ENCODE data around the gene TMEM125.

Gene TMEM125

DNA sequence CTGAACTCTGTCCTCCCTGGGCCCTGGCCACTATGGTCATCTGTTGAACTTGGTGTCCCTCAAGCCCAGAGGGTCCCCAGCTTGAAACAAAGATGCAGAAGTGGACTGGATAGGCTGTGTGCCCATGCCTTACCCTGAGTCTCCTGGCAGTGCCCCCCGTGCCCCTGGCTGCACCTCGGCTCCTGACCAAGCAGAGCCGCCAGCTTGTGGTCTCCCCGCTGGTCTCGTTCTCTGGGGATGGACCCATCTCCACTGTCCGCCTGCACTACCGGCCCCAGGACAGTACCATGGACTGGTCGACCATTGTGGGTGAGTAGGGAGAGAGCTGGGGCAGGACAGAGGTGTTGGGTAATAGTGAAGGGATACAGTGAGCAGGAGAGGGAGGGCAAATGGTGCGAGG is 41.7 kb downstream of the TMEM125 start:
- DNase-seq (ENCODE audit: low read depth, low spot score), result no peak

DNA sequence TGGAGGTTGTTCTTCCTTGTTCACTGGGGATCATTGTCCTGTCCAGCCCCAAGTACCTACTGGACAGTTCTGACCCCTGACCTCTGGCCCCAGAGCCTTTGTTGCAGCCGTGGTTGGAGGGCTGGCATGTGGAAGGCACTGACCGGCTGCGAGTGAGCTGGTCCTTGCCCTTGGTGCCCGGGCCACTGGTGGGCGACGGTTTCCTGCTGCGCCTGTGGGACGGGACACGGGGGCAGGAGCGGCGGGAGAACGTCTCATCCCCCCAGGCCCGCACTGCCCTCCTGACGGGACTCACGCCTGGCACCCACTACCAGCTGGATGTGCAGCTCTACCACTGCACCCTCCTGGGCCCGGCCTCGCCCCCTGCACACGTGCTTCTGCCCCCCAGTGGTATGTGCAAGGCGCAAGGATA is 42.4 kb downstream of the TMEM125 start:
- DNase-seq (ENCODE audit: low read depth, low spot score), result no peak

DNA sequence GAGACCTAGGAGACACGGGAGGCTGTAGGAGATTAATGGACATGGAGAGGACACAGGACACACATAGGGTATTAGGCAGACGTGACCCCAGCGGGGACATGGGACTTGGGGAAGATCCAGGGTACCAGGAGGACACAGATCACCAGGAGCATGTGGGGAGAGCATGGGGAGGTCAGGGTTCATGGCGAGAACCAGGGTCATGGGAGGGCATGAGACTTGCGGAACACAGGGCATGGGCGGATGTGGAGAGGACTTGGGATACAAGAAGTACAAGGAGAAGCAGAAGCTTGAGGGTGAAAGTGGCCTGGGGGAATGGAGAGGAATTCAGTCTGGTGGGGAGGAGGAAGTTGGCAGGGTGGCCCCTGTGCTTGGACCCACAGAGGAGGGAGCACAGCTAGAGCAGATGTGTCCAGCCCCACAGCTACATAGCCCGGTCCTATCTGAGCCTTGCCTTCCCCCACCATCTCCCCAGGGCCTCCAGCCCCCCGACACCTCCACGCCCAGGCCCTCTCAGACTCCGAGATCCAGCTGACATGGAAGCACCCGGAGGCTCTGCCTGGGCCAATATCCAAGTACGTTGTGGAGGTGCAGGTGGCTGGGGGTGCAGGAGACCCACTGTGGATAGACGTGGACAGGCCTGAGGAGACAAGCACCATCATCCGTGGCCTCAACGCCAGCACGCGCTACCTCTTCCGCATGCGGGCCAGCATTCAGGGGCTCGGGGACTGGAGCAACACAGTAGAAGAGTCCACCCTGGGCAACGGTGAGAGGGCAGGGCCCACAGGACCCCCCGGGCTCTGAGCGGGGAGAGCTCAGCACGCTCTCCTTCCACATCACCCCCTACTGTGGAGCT is 43.1 kb downstream of the TMEM125 start:
- no peak for DNase-seq (ENCODE audit: low read depth, low spot score)

DNA sequence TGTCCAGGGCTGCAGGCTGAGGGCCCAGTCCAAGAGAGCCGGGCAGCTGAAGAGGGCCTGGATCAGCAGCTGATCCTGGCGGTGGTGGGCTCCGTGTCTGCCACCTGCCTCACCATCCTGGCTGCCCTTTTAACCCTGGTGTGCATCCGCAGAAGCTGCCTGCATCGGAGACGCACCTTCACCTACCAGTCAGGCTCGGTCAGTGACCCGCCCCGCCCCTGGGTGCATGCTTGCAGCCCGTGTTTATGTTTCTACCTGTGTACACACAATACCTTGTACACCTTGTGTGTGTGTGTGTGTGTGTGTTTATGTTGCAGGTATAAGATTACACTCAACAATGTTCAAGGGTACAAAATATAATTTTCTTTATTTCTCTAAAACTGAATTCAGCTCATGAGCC is 44.0 kb downstream of the TMEM125 start:
- DNase-seq (ENCODE audit: low read depth, low spot score), result no peak

GRCh38 chr1:43314233-43314632 is 44.5 kb downstream of the TMEM125 start:
- no peak for DNase-seq (ENCODE audit: low read depth, low spot score)

DNA sequence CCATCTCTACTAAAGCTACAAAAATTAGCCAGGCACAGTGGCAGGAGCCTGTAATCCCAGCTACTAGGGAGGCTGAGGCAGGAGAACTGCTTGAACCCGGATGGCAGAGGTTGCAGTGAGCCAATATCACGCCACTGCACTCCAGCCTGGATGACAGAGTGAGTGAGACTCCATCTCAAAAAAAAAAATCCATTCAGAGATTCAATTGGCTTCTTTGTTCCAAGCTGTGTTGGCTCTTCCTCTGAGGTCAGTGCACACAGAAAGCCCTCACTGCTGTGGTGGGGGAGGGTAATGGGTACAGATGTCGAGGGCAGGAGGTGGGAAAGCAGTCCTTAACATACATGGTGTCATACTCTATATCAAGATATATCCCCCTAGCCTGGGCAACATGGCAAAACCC is 45.7 kb downstream of the TMEM125 start:
- DNase-seq (ENCODE audit: low read depth, low spot score), result no peak

DNA sequence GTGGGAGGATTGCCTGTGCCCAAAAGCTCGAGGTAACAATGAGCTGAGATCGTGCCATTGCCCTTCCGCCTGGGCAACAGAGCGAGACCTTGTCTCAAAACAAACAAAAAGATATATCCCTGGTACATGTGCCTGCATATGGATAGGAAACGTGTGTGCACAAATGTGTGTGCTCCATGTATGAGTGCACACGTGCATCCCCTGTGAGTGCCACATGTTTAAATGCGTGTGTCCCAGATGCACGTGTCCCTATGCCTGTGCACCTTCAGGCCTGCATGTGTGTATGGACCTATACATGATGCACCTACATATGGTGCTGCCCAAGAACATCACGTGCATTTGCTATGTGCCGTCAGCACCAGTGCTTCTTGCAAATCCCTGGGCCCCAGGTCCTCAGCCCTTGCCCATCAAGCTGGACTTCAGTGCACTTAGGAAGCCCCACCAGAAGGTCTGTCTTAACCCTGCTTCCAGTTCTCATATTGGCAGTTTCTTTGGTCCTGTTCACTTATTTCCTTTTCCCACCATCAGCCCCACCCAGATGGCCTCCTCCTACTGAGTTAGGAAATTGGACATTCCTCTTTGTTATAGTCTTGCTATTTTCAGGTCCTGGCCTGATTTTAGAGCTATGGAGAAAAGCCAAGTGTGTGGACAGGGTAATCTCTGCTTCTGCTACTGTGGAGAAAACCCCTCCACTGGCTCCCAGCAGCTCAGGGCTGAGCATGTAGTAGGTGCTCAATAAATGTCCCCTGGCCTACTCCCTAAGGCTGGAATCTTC is 46.4 kb downstream of the TMEM125 start:
- DNase-seq (ENCODE audit: low read depth, low spot score), result no peak

GRCh38 chr1:43316738-43317520 is 47.1 kb downstream of the TMEM125 start:
- no peak for DNase-seq (ENCODE audit: low read depth, low spot score)

DNA sequence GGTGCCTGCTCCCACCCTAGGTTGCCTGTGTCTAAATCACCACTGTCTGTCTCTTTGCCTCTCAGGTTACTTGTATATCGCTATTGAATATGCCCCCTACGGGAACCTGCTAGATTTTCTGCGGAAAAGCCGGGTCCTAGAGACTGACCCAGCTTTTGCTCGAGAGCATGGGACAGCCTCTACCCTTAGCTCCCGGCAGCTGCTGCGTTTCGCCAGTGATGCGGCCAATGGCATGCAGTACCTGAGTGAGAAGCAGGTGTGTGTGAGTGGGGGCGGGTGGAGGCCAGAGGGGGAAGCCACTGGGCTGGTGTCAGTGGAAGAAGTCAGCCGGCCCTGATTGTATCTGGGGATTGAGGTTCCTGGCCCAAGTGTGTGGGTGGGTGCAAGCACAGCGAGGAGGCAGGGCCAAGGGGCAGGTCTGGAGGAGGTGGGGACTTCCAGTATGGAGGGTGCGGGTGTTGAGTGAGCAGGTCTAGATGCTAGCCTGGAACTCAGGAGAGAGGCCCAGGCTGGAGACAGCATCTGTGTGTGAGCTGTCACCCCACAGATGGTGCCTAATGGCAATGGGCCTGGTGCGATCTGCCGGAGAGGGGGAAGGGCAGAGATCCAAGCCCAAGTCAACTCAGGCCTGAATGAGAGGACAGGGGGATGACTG is 48.2 kb downstream of the TMEM125 start:
- DNase-seq (ENCODE audit: low read depth, low spot score), result no peak

GRCh38 chr1:43318831-43319230 is 49.0 kb downstream of the TMEM125 start:
- no peak for DNase-seq (ENCODE audit: low read depth, low spot score)

- DNase-seq (ENCODE audit: low read depth, low spot score), result no peak
Observed at GRCh38 chr1:43319288-43319687, 49.5 kb downstream of the TMEM125 start.

- DNase-seq (ENCODE audit: low read depth, low spot score), result no peak
Observed at GRCh38 chr1:43319766-43320165, 50.0 kb downstream of the TMEM125 start.

GRCh38 chr1:43321331-43321891 is 51.6 kb downstream of the TMEM125 start:
- no peak for DNase-seq (ENCODE audit: low read depth, low spot score)

- no peak for DNase-seq (ENCODE audit: low read depth, low spot score)
Observed at GRCh38 chr1:43322506-43322905, 52.7 kb downstream of the TMEM125 start.

Data from smooth muscle cell of the brain vasculature (primary cell).